Omental fat pad (tissue), 4 donors: ENCODE results near the gene SCAF4. TPM values are rescaled to one million over a fixed set of nuclear protein-coding genes. Genes with fewer than 3 reads are reported as not detected.

Experiments used
- ATAC-seq: fragments of 150-250 bp; one replicate; pipeline ENCODE4 v1.9.1; 2016; ENCODE audit warnings: mild to moderate bottlenecking, moderate library complexity; ENCODE audit not compliant: low FRiP score
- DNase-seq: peaks from one replicate; pipeline ENCODE4 v3.0.0-alpha.2; 2019; ENCODE audit warnings: low spot score
- total RNA-seq, 4 donors: library from RNA; depleted of rRNA; stranded (reverse); fragments of >200 nt; gene quantifications; one replicate each; pipeline ENCODE4 v1.1.0, GENCODE V29; 2016
- TF ChIP-seq, protein P1 (sequence below), 3 donors: fragments of 450-650 bp; IDR thresholded peaks; one replicate each; pipeline ENCODE4 v1.5.1; 2016 to 2017; ENCODE audit warnings: antibody characterized with exemption in 3 of 3, mild to moderate bottlenecking in 3 of 3, moderate library complexity in 2 of 3

Gene SCAF4
- total RNA-seq, 4 donors from 2014 or later = 15.8 to 32.8 (median 16.8) TPM

DNA sequence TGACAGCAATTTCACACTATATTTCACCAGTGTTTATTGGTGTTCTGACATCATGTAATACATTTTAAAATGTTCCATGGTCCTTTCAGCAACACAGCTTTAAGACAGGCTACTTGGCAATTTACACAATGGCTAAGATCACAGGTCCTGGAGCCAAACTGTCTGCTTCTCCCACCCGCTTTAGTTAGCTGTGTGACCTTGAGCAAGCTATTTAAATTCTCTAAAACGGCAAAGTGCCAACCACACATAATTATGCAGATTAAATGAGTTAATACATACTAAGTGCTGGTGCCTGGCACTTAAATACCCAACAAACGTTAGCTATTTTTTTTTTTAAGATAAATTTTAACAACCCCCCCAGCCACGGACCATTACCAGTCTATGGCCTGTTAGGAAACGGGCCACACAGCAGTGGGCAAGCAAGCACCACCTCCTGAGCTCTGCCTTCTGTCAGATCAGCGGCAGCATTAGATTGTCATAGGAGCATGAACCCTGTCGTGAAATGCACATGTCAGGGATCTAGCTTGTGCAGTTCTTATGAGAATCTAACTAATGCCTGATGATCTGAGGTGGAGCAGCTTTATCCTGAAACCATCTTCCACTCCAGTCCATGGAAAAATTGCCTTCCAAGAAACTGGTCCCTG lies 45.5 kb downstream of the SCAF4 start:
- DNase-seq (no peak), ATAC-seq (no peak)
- TF ChIP-seq, protein P1, sequence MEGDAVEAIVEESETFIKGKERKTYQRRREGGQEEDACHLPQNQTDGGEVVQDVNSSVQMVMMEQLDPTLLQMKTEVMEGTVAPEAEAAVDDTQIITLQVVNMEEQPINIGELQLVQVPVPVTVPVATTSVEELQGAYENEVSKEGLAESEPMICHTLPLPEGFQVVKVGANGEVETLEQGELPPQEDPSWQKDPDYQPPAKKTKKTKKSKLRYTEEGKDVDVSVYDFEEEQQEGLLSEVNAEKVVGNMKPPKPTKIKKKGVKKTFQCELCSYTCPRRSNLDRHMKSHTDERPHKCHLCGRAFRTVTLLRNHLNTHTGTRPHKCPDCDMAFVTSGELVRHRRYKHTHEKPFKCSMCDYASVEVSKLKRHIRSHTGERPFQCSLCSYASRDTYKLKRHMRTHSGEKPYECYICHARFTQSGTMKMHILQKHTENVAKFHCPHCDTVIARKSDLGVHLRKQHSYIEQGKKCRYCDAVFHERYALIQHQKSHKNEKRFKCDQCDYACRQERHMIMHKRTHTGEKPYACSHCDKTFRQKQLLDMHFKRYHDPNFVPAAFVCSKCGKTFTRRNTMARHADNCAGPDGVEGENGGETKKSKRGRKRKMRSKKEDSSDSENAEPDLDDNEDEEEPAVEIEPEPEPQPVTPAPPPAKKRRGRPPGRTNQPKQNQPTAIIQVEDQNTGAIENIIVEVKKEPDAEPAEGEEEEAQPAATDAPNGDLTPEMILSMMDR (IDR thresholded peaks at IDR 0.05) = no peak

GRCh38 chr21:31684918-31685317 lies 47.0 kb downstream of the SCAF4 start:
- no peak for ATAC-seq
- DNase-seq = no peak
- TF ChIP-seq, protein P1 (IDR thresholded peaks at IDR 0.05) = no peak

GRCh38 chr21:31683029-31683428 lies 48.9 kb downstream of the SCAF4 start:
- DNase-seq (no peak), ATAC-seq (no peak)
- TF ChIP-seq, protein P1 (IDR thresholded peaks at IDR 0.05) = no peak

- TF ChIP-seq, protein P1 (IDR thresholded peaks at IDR 0.05) = no peak
- ATAC-seq = no peak
- DNase-seq = no peak
Observed at GRCh38 chr21:31682620-31683019, 49.3 kb downstream of the SCAF4 start.

DNA sequence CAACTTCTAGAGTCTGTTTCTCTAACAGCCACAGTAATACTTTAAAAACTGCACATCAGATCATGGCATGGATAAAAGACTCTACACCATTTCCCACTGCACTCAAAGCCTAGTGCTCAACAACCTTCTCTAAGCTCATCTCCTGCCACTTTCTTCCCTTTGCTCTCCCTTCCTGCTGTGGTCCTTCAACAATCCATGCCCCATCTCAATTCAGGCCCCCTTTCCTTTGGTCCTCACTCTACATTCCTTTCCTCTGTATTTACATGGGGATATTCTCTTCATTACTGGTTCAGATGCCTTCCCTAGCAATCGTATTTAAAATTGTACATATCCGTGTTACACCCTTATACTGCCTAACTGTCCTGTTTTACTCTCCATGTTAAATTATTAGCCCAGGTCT lies 53.4 kb downstream of the SCAF4 start:
- TF ChIP-seq, protein P1 (IDR thresholded peaks at IDR 0.05) = no peak
- no peak for ATAC-seq
- DNase-seq = no peak

- TF ChIP-seq, protein P1 (IDR thresholded peaks at IDR 0.05) = no peak
- DNase-seq (no peak), ATAC-seq (no peak)
Observed at GRCh38 chr21:31677047-31677446, 54.9 kb downstream of the SCAF4 start.

DNA sequence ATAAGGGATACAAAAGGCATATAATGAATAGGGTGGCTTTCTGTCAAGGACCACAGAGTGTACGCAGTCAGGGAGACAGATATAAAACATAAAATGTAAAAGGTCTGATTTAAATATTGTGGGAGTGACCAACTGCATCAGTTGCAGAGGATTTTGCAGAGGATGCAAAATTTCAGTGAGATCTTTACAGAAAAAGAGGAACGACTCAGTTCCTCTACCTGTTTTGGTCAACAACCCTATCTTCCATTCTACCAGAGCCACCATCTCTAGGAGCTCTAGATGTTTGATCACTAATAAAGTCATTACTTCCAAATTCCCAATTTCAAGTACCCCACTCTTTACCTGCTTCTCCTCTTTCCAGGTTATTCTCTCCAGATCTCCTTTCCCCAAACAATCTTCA lies 56.0 kb downstream of the SCAF4 start:
- DNase-seq (no peak), ATAC-seq (no peak)
- TF ChIP-seq, protein P1 (IDR thresholded peaks at IDR 0.05) = no peak
